ENCODE data around the gene AMIGO2.

Gene AMIGO2

DNA sequence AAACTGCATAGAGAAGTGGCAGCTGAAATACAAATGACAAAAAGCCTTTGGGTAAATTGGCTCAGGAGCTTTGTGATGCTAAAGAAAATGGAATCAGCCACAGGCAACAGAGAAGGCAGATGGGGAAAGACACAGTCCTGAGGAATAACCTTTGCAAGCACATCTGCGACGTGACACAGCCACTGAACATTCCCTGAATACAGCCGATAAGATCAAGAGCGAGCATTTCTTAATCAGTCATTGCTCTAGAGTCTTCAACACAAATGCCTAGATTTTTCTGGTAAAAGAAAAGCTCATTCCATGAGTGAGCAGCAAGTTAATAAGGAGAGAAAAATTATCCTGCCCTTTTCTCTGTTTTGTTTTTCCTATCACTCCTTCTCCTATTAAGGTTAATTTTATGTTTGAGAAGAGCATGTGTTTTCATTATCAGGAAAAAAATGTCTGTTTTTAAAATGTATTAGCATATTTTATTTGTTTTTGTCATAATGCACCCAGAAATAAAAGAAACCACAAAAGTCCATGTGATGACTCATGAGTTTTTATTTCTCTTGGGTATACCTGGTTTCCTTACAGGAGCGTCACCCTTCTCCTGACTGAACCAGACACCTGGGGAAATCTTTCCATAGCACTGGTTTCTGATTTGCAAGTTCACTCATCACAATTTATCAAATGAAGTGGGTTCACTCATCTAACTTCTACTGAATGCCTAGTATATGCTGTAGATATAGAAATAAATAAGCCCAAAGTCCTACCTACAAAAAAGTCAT, 45.8 kb downstream of the AMIGO2 start:
- Histone ChIP-seq H3K79me2 (ENCODE audit: control insufficient read depth, insufficient read depth, low read length, unreplicated experiment) (no peaks in the 10 kb centered on the region), H3K36me3 (ENCODE audit: insufficient read depth, low read length) (no peaks in the 10 kb centered on the region), H3K27ac (ENCODE audit: low read depth, low read length) (no peak overlapping the region), H3K4me1 (ENCODE audit: control insufficient read depth, insufficient read depth, low read length, unreplicated experiment) (peaks cover 19% of the 10 kb centered on the region), H3K27me3 (ENCODE audit: insufficient read depth, low read length) (no peaks in the 10 kb centered on the region), H3K4me3 (ENCODE audit: low read depth, low read length) (no peak overlapping the region), H2AFZ (ENCODE audit: low read length, unreplicated experiment) (no peak overlapping the region)

DNA sequence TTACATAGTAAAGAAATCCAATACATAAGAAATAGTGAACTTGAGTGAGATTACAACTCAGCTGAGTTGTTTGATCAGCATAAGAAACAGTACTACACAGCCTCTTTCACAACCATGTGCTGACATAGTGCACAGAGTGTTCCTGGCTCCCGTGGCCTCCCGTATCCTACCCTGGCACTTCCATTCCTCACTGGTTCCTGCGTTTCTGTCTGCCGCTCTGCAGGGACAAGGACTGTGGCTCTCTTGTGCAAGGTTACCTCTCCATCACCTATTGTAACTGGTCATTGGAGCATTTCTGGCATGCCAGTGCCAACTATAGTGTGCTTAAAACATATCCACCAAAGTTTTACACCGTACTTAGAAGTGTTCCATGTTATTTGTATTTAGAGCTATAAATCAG, 46.7 kb downstream of the AMIGO2 start:
- Histone ChIP-seq H3K4me3 (ENCODE audit: low read depth, low read length) (no peak overlapping the region), H3K79me2 (ENCODE audit: control insufficient read depth, insufficient read depth, low read length, unreplicated experiment) (no peaks in the 10 kb centered on the region), H3K4me1 (ENCODE audit: control insufficient read depth, insufficient read depth, low read length, unreplicated experiment) (peaks cover 20% of the 10 kb centered on the region), H3K27me3 (ENCODE audit: insufficient read depth, low read length) (no peaks in the 10 kb centered on the region), H3K36me3 (ENCODE audit: insufficient read depth, low read length) (no peaks in the 10 kb centered on the region), H3K27ac (ENCODE audit: low read depth, low read length) (no peak overlapping the region), H2AFZ (ENCODE audit: low read length, unreplicated experiment) (no peak overlapping the region)

DNA sequence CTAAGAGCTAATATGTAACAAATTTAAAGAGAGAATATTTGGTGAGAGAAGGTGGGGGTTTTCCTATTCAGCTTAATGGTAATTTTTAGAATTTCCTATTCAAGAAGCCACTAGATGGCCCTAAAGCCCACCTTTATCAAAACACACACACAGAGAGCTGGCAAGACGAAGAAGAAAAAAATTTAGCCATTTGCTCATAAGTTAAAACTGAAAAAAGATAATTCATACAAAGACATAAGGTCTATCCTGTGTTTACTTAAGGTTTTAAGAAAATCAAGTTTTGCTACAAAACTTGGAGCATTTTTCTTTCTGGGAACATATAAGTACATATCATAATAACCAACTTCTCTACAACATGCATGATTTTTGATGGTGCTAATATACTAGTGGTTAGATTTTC, 47.1 kb downstream of the AMIGO2 start:
- H3K36me3 ChIP-seq (ENCODE audit: insufficient read depth, low read length), result no peaks in the 10 kb centered on the region
- H3K27me3 ChIP-seq (ENCODE audit: insufficient read depth, low read length), result no peaks in the 10 kb centered on the region
- no peak overlapping the region for H3K4me3 ChIP-seq (ENCODE audit: low read depth, low read length)
- no peak overlapping the region for H3K27ac ChIP-seq (ENCODE audit: low read depth, low read length)
- no peak overlapping the region for H2AFZ ChIP-seq (ENCODE audit: low read length, unreplicated experiment)
- H3K4me1 ChIP-seq (ENCODE audit: control insufficient read depth, insufficient read depth, low read length, unreplicated experiment), result peaks cover 20% of the 10 kb centered on the region
- H3K79me2 ChIP-seq (ENCODE audit: control insufficient read depth, insufficient read depth, low read length, unreplicated experiment), result no peaks in the 10 kb centered on the region

DNA sequence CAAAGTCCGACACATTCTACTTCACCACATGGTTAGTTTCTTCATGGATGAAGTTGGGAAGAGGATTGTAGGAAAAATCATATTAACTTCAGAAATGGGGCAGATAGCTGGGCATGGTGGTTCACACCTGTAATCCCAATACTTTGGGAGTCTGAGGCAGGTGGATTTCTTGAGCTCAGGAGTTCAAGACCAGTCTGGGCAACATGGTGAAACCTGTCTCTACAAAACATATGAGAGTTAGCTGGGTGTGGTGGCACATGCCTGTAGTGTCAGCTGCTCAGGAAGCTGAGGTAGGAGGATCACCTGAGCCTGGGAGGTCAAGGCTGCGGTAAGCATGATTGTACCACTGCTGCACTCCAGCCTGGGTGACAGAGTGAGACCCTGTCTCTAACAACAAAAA, 49.9 kb downstream of the AMIGO2 start:
- peaks cover 20% of the 10 kb centered on the region for H3K4me1 ChIP-seq (ENCODE audit: control insufficient read depth, insufficient read depth, low read length, unreplicated experiment)
- H3K27ac ChIP-seq (ENCODE audit: low read depth, low read length), result no peak overlapping the region
- no peaks in the 10 kb centered on the region for H3K79me2 ChIP-seq (ENCODE audit: control insufficient read depth, insufficient read depth, low read length, unreplicated experiment)
- no peaks in the 10 kb centered on the region for H3K27me3 ChIP-seq (ENCODE audit: insufficient read depth, low read length)
- no peak overlapping the region for H2AFZ ChIP-seq (ENCODE audit: low read length, unreplicated experiment)
- no peaks in the 10 kb centered on the region for H3K36me3 ChIP-seq (ENCODE audit: insufficient read depth, low read length)
- H3K4me3 ChIP-seq (ENCODE audit: low read depth, low read length), result no peak overlapping the region

DNA sequence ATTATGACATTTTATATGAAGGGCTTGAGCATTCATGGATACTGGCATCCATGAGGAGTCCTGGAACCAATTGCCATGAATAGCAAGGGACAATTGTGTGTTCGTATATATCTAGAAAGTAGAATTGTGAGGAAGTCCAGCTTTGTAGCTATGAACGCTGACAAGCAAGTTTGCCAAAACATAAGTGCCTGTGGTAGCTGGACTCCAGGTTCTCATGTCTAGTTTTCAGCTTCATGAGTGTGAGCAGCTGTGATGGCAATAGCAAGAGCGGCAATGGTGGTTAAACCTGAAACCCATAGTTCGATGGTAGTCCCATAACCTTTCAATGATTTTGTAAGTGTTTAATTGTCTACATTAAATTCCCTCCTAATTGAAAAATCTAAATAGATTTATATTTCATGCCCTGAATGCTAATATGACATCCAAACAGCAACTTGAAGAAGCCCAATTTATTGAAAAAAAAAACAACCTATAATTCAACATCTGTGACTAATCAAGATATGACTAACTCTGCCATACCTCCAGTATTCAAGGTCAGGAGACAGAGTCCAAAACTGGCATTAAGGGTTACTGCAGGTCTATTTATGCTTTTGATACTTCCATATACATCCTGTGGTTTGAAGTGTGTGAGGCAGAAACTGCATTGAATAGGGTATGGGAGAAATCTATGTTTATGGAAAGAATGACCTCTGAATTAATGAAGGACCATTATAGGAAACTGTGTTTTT, 50.6 kb downstream of the AMIGO2 start:
- no peaks in the 10 kb centered on the region for H3K79me2 ChIP-seq (ENCODE audit: control insufficient read depth, insufficient read depth, low read length, unreplicated experiment)
- H3K27ac ChIP-seq (ENCODE audit: low read depth, low read length), result no peak overlapping the region
- H3K4me3 ChIP-seq (ENCODE audit: low read depth, low read length), result no peak overlapping the region
- H2AFZ ChIP-seq (ENCODE audit: low read length, unreplicated experiment), result no peak overlapping the region
- H3K4me1 ChIP-seq (ENCODE audit: control insufficient read depth, insufficient read depth, low read length, unreplicated experiment), result peaks cover 18% of the 10 kb centered on the region
- H3K36me3 ChIP-seq (ENCODE audit: insufficient read depth, low read length), result no peaks in the 10 kb centered on the region
- no peaks in the 10 kb centered on the region for H3K27me3 ChIP-seq (ENCODE audit: insufficient read depth, low read length)

DNA sequence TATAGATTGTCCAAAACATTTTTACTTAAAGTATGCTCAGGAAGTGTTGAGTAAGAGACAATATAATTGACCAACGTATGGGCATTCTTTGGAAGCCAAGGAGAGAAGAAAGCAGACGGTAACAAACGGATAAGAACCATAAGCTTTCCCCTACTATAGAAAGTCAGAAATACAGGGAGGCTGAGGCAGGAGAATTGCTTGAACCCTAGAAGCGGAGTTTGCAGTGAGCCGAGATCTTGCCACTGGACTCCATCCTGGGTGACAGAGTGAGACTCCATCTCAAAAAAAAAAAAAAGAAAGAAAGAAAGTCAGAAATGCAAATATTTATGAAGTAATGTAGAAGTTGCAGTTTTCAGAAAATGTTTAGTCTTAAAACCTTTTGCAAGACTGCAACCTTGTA, 51.6 kb downstream of the AMIGO2 start:
- H3K27ac ChIP-seq (ENCODE audit: low read depth, low read length), result no peak overlapping the region
- no peaks in the 10 kb centered on the region for H3K27me3 ChIP-seq (ENCODE audit: insufficient read depth, low read length)
- H2AFZ ChIP-seq (ENCODE audit: low read length, unreplicated experiment), result no peak overlapping the region
- H3K4me1 ChIP-seq (ENCODE audit: control insufficient read depth, insufficient read depth, low read length, unreplicated experiment), result peaks cover 16% of the 10 kb centered on the region
- no peaks in the 10 kb centered on the region for H3K36me3 ChIP-seq (ENCODE audit: insufficient read depth, low read length)
- no peaks in the 10 kb centered on the region for H3K79me2 ChIP-seq (ENCODE audit: control insufficient read depth, insufficient read depth, low read length, unreplicated experiment)
- H3K4me3 ChIP-seq (ENCODE audit: low read depth, low read length), result no peak overlapping the region
